SK-N-SH (cell line): Measurements from ENCODE around the gene KLHDC10. TPM values are rescaled to one million over a fixed set of nuclear protein-coding genes. Genes with fewer than 3 reads are reported as not detected.

Experiments used
- CTCF ChIA-PET: fragments of 300-600, 350-600 bp; formaldehyde crosslinking; extraction: SDS; loops from one replicate; lab custom pipeline; 2021; lab: Yijun Ruan, JAX
- POLR2A ChIA-PET: fragments of 350-600 bp; sonication (Branson Sonifier 250); formaldehyde crosslinking; extraction: SDS; loops from one replicate; lab custom pipeline; 2020; ENCODE audit warnings: antibody characterized with exemption, inconsistent platforms; lab: Yijun Ruan, JAX
- DNase-seq: peaks from one replicate; pipeline ENCODE4 v3.0.0; 2012
- H2AFZ ChIP-seq: fragments of 200-600 bp; sonication (generic); 2 replicates; pipeline ENCODE4 v1.8.1; 2016; ENCODE audit warnings: antibody characterized with exemption, mild to moderate bottlenecking, low read depth
- H3F3A ChIP-seq: fragments of 200-600 bp; sonication (generic); replicated peaks from 2 replicates; pipeline ENCODE3; 2016; ENCODE audit warnings: antibody characterized with exemption, mild to moderate bottlenecking; ENCODE audit not compliant: insufficient read depth
- H3K27ac ChIP-seq, 2 experiments: fragments of 200-500 bp in 1 of 2; fragments of 200-600 bp in 1 of 2; sonication (Bioruptor generic) in 1 of 2; sonication (generic), shearing (Covaris generic) in 1 of 2; 2 replicates each; pipeline versions ENCODE4 v1.5.1 to v1.6.1; 2014 to 2016; ENCODE audit warnings: low read depth in 2 of 2, inconsistent platforms in 1 of 2, low read length in 1 of 2, mild to moderate bottlenecking in 1 of 2, mixed read lengths in 1 of 2
- H3K27me3 ChIP-seq: fragments of 200-600 bp; sonication (generic), shearing (Covaris generic); 2 replicates; pipeline ENCODE4 v1.6.1; 2016; ENCODE audit warnings: mixed run types; ENCODE audit not compliant: insufficient read depth
- H3K36me3 ChIP-seq, 2 experiments: fragments of 200-500 bp in 1 of 2; fragments of 200-600 bp in 1 of 2; sonication (Bioruptor generic) in 1 of 2; sonication (generic) in 1 of 2; replicated peaks in 1 of 2; 2 replicates each; pipeline versions ENCODE3 to v1.5.1; 2014 to 2016; ENCODE audit warnings: low read length in 1 of 2, mild to moderate bottlenecking in 1 of 2; ENCODE audit not compliant: insufficient read depth in 2 of 2, control insufficient read depth in 1 of 2
- H3K4me1 ChIP-seq, 2 experiments: fragments of 200-500 bp in 1 of 2; fragments of 200-600 bp in 1 of 2; sonication (Bioruptor generic) in 1 of 2; sonication (generic), shearing (Covaris generic) in 1 of 2; 2 replicates each; pipeline versions ENCODE4 v1.5.1 to v1.6.1; 2014 to 2016; ENCODE audit warnings: low read depth in 1 of 2, low read length in 1 of 2, mixed run types in 1 of 2; ENCODE audit not compliant: insufficient read depth in 2 of 2, control insufficient read depth in 1 of 2
- H3K4me2 ChIP-seq: fragments of 200-600 bp; sonication (generic), shearing (Covaris generic); 2 replicates; pipeline ENCODE4 v1.6.1; 2017; ENCODE audit warnings: mixed run types
- H3K4me3 ChIP-seq, 2 experiments: fragments of 200-500 bp in 1 of 2; fragments of 200-600 bp in 1 of 2; sonication (Bioruptor generic) in 1 of 2; sonication (generic), shearing (Covaris generic) in 1 of 2; 2 replicates each; pipeline versions ENCODE4 v1.5.1 to v1.8.1; 2014 to 2016; ENCODE audit warnings: low read depth in 2 of 2, inconsistent platforms in 1 of 2, low read length in 1 of 2, mild to moderate bottlenecking in 1 of 2, mixed read lengths in 1 of 2, moderate library complexity in 1 of 2
- H3K79me2 ChIP-seq: fragments of 200-600 bp; sonication (generic); 2 replicates; pipeline ENCODE4 v1.8.1; 2017; ENCODE audit warnings: mild to moderate bottlenecking; ENCODE audit not compliant: insufficient read depth
- H3K9ac ChIP-seq: fragments of 200-600 bp; sonication (generic); 2 replicates; pipeline ENCODE4 v1.6.1; 2017; ENCODE audit warnings: mixed run types
- H3K9me2 ChIP-seq: fragments of 200-600 bp; sonication (generic); 2 replicates; pipeline ENCODE4 v1.6.1; 2017; ENCODE audit warnings: mixed run types
- H3K9me3 ChIP-seq: fragments of 200-600 bp; sonication (generic); 2 replicates; pipeline ENCODE4 v1.6.1; 2017; ENCODE audit warnings: mixed run types, mild to moderate bottlenecking, moderate library complexity
- H4K20me1 ChIP-seq: fragments of 200-600 bp; sonication (generic); 2 replicates; pipeline ENCODE4 v1.6.1; 2017; ENCODE audit warnings: mild to moderate bottlenecking, mixed run types; ENCODE audit not compliant: insufficient read depth
- CHD2 ChIP-seq: fragments of 150-350 bp; IDR thresholded peaks from 2 replicates; pipeline ENCODE4 v1.6.1; 2018; ENCODE audit warnings: low read length; ENCODE audit not compliant: partially characterized antibody
- EP300 ChIP-seq, 2 experiments: IDR thresholded peaks; 2 replicates each; pipeline versions ENCODE4 v1.4.0 to v1.6.1; 2012; ENCODE audit warnings: borderline replicate concordance in 1 of 2, low read depth in 1 of 2, low read length in 1 of 2
- FOSL2 ChIP-seq: IDR thresholded peaks from 2 replicates; pipeline ENCODE4 v1.4.0; 2012; ENCODE audit warnings: low read depth, mild to moderate bottlenecking, moderate library complexity, borderline replicate concordance
- FOXJ3 ChIP-seq: sonication (generic); formaldehyde crosslinking; IDR thresholded peaks from 2 replicates; pipeline ENCODE4 v1.5.1; 2020; ENCODE audit warnings: mild to moderate bottlenecking, missing genetic modification reagents
- MAX ChIP-seq: IDR thresholded peaks from 2 replicates; pipeline ENCODE4 v1.4.0; 2012; ENCODE audit warnings: low read depth
- MEF2A ChIP-seq: IDR thresholded peaks from 2 replicates; pipeline ENCODE4 v1.4.0; 2012; ENCODE audit warnings: low read depth, borderline replicate concordance
- MXI1 ChIP-seq: IDR thresholded peaks from 2 replicates; pipeline ENCODE4 v1.6.1; 2012; ENCODE audit warnings: mild to moderate bottlenecking, low read depth, low read length, improper control_type of control experiment
- NRF1 ChIP-seq: IDR thresholded peaks from 2 replicates; pipeline ENCODE4 v1.6.1; 2012; ENCODE audit warnings: low read depth, mild to moderate bottlenecking, low read length
- POLR2AphosphoS5 ChIP-seq: IDR thresholded peaks from 2 replicates; pipeline ENCODE4 v1.6.1; 2012; ENCODE audit warnings: low read depth, low read length
- RCOR1 ChIP-seq: fragments of 150-350 bp; IDR thresholded peaks from 2 replicates; pipeline ENCODE4 v1.6.1; 2017; ENCODE audit warnings: antibody characterized with exemption, low read length
- SIN3A ChIP-seq: IDR thresholded peaks from 2 replicates; pipeline ENCODE4 v1.6.1; 2012; ENCODE audit warnings: low read depth, mild to moderate bottlenecking, low read length, moderate library complexity, borderline replicate concordance
- TAF1 ChIP-seq: IDR thresholded peaks from 2 replicates; pipeline ENCODE4 v1.6.1; 2012; ENCODE audit warnings: low read depth, mild to moderate bottlenecking, low read length, moderate library complexity, borderline replicate concordance
- USF1 ChIP-seq: IDR thresholded peaks from 2 replicates; pipeline ENCODE4 v1.4.0; 2012; ENCODE audit warnings: low read depth, borderline replicate concordance
- WGBS: methylation state at CpG from one replicate; pipeline ENCODE4 v1.1.6; 2017; ENCODE audit warnings: low lambda C conversion rate; 5-methylcytosine and 5-hydroxymethylcytosine counted together
- polyA plus RNA-seq, 3 experiments: library from polyadenylated mRNA; depleted of rRNA; stranded (reverse); fragments of >200 nt; gene quantifications; 2 replicates each; pipeline ENCODE4 v1.2.3, GENCODE V29; 2012
- TF ChIP-seq, protein P1 (sequence below): fragments of 150-350 bp; IDR thresholded peaks from 2 replicates; pipeline ENCODE4 v1.6.1; 2017; ENCODE audit warnings: antibody characterized with exemption, low read length, low read depth, borderline replicate concordance
- TF ChIP-seq, protein P2 (sequence below): fragments of 200-600 bp; sonication (generic); IDR thresholded peaks from 2 replicates; pipeline ENCODE4 v1.6.1; 2017; ENCODE audit warnings: antibody characterized with exemption, mild to moderate bottlenecking, moderate library complexity

The KLHDC10 gene
- polyA plus RNA-seq, 1 of the 3 experiments (the other 2 are of a cell fraction) = 15.9 TPM

GRCh38 chr7:130160023-130160422 lies 89.7 kb downstream of the KLHDC10 start:
- WGBS = 97% methylated on average over 2 of the region's 2 CpGs
- Histone ChIP-seq H3K27ac (no peak overlapping the region), H3K9me3 (no peaks in the 10 kb centered on the region), H3K4me1 (peaks cover 0 to 4% of the 10 kb centered on the region in 2 experiments; a peak in 1 of 4 replicates), H3K4me3 (no peak overlapping the region), H3K36me3 (peaks cover 32 to 38% of the 10 kb centered on the region in 2 experiments), H3K9ac (no peak overlapping the region), H3K4me2 (no peak overlapping the region), H3K27me3 (no peaks in the 10 kb centered on the region), H4K20me1 (no peaks in the 10 kb centered on the region), H2AFZ (no peak overlapping the region), H3K79me2 (no peaks in the 10 kb centered on the region), H3K9me2 (no peaks in the 10 kb centered on the region), H3F3A (no peaks in the 10 kb centered on the region)
- CTCF ChIA-PET = interaction anchor here (0.6 to 2.1 kb wide), 4 partner anchors 18 to 562 kb away, joined by 3 to 10 read pairs (median 4); no protein-coding TSS in a partner anchor
- POLR2A ChIA-PET = interaction anchor here (1.9 kb wide), 1 partner anchor 45 kb away, joined by 6 read pairs; the partner anchor contains the start of gene TMEM209
- DNase-seq = no peak
- TF ChIP-seq MXI1 (no peak), RCOR1 (no peak), MAX (no peak), USF1 (no peak), MEF2A (no peak), POLR2AphosphoS5 (no peak)

- H4K20me1 ChIP-seq = no peaks in the 10 kb centered on the region
- H3K79me2 ChIP-seq = no peaks in the 10 kb centered on the region
- H3F3A ChIP-seq = no peaks in the 10 kb centered on the region
- H3K4me1 ChIP-seq = no peaks in the 10 kb centered on the region; a peak in 1 of 4 replicates
- no peak overlapping the region for H2AFZ ChIP-seq
- H3K9me3 ChIP-seq = no peaks in the 10 kb centered on the region
- no peak for DNase-seq
- 94% methylated on average over 8 of the region's 8 CpGs for WGBS
- POLR2A ChIA-PET = interaction anchor here (1.9 kb wide), 1 partner anchor 44 kb away, joined by 6 read pairs; the partner anchor contains the start of gene TMEM209
- CTCF ChIA-PET = interaction anchor here (0.6 to 2.1 kb wide), 3 partner anchors 18 to 562 kb away, joined by 3 to 10 read pairs (median 3); no protein-coding TSS in a partner anchor
- TF ChIP-seq, protein P1, sequence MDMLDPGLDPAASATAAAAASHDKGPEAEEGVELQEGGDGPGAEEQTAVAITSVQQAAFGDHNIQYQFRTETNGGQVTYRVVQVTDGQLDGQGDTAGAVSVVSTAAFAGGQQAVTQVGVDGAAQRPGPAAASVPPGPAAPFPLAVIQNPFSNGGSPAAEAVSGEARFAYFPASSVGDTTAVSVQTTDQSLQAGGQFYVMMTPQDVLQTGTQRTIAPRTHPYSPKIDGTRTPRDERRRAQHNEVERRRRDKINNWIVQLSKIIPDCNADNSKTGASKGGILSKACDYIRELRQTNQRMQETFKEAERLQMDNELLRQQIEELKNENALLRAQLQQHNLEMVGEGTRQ = no peak
- TF ChIP-seq CHD2 (no peak), MEF2A (no peak), FOXJ3 (no peak), TAF1 (no peak), POLR2AphosphoS5 (no peak), SIN3A (no peak), NRF1 (no peak), FOSL2 (no peak), EP300 (IDR thresholded peaks at IDR 0.05; ENCODE audit: borderline replicate concordance in 1 of 2, low read depth in 1 of 2, low read length in 1 of 2) (no peak)
- TF ChIP-seq, protein P2, sequence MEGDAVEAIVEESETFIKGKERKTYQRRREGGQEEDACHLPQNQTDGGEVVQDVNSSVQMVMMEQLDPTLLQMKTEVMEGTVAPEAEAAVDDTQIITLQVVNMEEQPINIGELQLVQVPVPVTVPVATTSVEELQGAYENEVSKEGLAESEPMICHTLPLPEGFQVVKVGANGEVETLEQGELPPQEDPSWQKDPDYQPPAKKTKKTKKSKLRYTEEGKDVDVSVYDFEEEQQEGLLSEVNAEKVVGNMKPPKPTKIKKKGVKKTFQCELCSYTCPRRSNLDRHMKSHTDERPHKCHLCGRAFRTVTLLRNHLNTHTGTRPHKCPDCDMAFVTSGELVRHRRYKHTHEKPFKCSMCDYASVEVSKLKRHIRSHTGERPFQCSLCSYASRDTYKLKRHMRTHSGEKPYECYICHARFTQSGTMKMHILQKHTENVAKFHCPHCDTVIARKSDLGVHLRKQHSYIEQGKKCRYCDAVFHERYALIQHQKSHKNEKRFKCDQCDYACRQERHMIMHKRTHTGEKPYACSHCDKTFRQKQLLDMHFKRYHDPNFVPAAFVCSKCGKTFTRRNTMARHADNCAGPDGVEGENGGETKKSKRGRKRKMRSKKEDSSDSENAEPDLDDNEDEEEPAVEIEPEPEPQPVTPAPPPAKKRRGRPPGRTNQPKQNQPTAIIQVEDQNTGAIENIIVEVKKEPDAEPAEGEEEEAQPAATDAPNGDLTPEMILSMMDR = no peak
- no peak overlapping the region for H3K4me2 ChIP-seq
- H3K27ac ChIP-seq = no peak overlapping the region
- no peaks in the 10 kb centered on the region for H3K27me3 ChIP-seq
- peaks cover 32 to 42% of the 10 kb centered on the region in 2 experiments for H3K36me3 ChIP-seq
- no peak overlapping the region for H3K9ac ChIP-seq
- no peak overlapping the region for H3K4me3 ChIP-seq
- no peaks in the 10 kb centered on the region for H3K9me2 ChIP-seq
Measured at GRCh38 chr7:130160455-130160854, 90.1 kb downstream of the KLHDC10 start.
